Islet precursor cell (in vitro differentiated cells): ENCODE data around the gene SIN3A.

Source experiments
- DNase-seq: peaks from one replicate; pipeline ENCODE4 v3.0.0-alpha.2; 2018

SIN3A gene

DNA sequence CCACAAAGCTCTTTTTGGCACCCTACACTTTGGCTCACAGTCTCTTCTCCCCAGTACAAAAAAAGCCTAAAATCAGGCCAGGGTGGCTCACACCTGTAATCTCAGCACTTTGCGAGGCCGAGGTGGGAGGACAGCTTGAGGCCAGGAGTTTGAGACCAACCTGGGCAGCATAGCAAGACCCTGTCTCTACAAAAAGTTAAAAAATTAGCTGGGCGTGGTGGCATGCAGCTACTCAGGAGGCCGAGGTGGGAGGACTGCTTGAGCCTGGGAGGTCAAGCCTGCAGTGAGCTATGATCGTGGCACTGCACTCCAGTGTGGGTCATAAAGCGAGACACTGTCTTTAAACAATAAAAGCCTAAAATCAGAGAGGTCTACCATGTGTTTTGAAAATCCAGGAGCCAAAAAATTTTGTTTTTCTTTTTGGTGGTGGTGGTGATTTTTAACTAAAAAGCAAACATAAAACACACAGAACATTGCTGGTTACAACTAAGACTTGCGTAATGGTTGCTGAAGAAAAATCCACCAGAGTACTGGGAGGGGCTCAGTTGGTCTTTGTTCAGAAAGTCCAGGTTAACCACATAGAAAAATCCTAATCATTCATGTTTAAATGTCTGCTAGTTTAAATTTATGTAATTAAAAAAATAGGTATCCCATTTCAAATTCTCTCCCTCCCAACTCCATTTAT lies 81.5 kb downstream of the SIN3A start:
- DNase-seq: no peak

DNA sequence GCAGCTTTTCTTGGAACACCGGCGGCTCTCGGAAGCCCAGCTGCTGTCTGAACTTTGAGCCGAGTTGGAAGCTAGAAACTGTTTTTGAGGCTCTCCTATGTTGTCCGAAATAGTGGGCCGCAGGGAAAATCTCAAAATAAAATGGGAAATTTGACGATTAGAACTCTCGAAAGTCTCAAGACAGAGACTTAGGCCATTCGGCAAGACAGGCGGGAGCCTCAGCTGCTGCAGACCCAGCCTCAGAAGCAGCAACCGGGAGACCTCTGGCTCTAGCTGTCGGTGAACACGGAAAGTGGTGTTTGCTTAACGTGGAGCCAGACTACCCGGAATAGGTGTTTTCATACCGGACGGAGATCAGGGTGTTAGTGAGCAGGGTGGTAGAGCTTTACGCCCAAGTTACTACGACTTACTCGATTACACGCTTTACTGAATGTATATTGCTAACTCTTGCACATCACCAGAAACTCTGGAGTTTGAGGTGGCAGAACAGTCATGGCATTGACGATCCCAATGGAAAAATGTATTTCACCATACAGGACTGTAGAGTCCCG lies 82.7 kb downstream of the SIN3A start:
- no peak for DNase-seq

DNA sequence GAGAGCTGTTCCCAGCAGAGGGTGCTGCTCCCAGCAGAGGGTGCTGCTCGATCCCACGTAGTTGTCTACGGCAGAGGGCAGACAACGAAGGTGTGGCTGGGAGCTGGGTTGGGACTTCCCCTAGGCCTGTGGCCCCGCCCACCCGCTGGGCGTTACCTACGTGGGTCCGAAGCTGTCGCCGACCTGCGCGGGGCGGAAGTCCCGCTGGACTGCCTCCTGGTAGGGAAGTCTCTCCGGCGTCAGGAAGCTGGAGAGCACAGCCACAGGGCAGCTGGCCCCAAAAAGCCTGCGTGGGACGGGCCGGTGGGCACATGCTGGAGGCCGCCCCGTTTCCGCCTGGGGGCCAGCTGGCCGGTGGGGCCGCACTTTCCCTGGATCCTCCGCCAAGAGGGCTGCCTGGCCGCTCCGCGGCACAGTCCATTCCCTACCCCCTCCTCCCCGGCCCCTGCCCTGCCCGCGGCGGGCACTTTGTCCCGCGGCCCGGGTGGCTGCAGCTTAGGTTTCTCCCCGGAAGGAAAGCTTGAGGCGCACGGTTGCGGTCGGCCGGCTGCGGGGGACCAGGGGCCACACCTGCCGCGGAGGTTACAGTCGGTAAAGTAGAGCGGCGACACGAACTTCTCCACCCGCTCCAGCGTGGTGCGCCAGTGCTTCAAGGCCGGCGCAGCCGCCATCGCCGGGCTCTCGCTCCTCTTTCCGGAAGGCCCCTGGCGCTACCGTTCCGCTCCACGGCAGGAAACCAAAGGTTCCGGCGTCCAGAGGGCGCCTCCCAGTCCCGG lies 83.4 kb downstream of the SIN3A start, which contains the start of gene MAN2C1:
Gene MAN2C1, minus strand, starts transcription at position 695 of the 776 bp plus-strand sequence. Its CDS starts 24 bp downstream, at position 671.
- DNase-seq: peak; percentile 99

DNA sequence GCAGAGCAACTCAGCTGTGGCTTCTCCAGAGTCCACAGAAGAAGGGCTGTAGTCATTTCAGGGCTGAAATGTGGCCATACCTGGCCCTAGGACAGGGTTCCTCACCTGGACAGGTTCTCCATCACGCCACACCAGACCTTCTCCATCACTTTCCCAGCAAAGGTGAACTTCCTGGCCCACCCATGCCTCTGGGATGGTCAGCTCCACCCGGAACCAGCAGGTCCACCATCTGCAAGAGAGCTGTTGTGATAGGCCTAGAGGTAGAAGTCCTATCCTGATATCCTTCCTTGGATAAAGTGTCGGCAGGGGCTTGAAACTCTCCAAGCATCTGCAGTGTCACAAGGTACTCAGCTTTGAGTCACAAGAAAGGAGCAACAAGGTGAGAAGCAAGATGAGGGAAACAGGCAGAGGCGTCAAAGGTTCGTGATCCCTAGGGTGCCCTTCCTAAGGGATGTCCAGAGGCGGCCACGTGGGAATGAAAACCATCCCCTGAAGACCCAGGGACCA lies 84.0 kb downstream of the SIN3A start:
- no peak for DNase-seq

DNA sequence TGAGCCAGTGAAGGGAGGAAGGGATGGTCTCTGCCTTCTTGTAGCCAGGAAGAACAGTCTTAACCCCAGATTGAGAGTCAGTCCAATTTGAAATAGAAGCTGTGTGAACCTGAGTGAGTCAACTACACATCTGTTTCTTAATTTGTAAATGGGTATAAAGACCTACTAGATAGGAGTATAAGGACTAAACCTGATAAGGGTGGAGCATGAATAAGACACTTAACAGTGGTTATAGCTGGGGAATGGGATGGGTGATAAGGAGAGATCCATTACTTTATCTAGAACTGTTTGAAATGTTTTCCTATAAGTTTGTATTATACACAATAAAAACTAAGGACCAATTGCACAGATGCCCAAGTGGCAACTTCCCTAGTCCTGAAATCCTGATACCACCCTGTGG lies 84.5 kb downstream of the SIN3A start:
- DNase-seq: no peak

DNA sequence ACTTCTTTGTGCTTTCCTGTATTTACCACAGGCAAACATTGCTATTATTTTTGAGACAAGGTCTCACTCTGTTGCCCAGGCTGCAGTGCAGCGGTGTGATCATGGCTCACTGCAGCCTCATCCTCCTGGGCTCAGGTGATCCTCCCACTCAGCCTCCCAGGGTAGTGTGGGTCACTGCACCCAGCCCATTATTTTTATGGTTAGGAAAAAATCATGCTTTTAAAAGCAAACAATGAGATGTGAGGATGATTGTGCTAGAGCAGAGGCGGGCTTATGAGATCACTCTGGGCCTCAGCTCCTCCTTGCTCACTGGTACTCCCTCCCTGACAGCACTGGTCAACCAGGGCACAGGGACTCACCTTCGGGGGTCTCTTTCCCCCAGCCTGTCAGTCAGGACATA lies 85.3 kb downstream of the SIN3A start:
- no peak for DNase-seq

DNA sequence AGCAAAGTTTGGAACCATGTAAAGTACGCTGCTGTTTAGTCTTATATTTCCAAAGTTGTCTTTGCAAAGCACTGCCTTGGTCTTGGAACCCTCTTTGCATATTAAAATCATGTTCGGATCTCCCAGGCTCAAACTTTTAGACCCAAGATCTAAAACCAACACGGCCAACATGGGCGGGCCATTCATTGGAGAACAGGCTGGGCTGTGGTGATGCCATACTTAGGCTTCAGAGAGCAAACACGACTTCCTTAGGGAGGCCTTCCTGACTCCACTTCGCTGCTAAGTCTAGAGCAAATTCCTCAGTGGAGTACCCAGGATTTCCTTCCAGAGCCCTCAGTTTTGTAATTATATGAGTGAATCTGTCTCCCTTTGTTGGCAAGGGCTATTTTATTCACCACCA lies 86.6 kb downstream of the SIN3A start:
- DNase-seq: no peak

DNA sequence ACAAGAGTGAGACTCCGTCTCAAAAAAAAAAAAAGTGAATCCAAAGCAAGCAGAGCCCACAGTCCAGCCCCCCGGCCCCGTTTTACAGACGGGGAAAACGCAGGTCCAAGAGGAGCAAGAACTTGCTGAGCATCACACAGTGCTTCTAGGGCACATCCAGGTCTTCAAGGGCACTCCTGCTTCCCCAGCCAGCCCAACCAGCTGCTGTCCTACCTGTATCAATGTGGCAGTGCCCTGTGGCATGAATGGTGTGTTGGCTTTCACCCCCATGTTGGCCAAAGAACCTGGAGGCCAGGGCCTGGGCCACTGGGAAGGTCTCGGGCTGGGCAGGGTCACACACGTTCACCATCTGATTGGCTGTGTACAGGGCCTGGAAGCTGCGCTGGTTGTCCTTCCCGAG lies 87.7 kb downstream of the SIN3A start:
- DNase-seq: no peak

DNA sequence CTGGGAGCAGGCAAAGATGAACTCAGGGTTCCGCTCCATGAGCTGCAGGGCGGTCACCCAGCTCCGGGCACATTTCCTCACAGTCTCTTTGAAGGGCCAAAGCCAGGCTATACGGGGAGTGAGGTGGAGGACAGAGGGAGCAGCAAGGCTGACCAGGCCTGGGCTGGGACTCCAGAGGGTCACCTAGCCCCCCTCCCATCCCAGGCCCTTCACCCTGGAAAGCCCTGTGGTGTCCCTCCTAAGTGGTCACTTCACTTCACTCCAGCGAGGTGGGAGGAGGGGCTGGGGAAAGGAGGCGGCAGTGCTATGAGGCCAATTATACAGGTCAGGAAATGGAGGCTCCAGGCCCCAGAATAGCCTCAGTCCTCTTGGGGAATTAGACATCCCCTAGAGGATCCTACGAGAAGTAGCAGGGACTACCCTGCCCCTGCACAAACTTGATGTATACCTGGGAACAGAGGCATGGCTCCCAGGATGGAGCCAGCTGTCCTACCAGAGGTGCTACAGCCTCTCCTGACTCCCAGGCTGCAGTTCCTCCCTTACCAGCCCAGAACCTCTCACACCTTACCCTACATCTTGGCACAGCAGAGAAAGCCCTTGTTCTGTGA lies 88.7 kb downstream of the SIN3A start:
- DNase-seq: no peak

DNA sequence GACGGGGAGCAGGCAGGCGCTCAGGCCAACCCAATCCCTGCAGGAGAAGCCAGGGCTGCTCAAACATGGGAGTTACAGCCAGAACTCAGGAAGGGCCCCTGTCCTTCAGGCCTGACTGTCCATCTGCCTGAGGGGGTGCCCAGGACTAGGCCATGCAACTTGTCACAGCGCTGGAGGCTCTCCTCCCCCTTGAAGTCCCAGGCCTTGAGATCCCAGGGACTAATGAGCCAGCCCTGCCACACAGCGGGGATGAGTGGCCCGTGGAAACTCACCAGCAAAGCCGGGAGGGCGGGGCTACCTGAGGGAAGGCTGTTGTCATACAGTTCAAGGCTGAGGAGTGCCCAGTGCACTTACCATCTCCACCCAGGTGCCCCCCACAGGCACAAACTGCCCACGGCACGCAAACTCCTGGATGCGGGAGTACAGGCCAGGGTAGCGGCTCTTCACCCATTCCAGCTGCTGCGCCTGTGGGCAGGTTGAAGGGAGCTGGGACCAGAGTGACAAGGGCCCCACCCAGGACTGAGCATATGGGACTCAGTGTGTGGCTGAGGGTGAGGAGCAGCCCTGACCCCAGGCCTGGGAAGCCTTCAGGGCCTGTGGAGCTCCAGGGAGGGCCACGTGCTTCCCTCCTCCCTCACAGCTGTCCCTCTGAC lies 89.4 kb downstream of the SIN3A start:
- peak; percentile 53 for DNase-seq

DNA sequence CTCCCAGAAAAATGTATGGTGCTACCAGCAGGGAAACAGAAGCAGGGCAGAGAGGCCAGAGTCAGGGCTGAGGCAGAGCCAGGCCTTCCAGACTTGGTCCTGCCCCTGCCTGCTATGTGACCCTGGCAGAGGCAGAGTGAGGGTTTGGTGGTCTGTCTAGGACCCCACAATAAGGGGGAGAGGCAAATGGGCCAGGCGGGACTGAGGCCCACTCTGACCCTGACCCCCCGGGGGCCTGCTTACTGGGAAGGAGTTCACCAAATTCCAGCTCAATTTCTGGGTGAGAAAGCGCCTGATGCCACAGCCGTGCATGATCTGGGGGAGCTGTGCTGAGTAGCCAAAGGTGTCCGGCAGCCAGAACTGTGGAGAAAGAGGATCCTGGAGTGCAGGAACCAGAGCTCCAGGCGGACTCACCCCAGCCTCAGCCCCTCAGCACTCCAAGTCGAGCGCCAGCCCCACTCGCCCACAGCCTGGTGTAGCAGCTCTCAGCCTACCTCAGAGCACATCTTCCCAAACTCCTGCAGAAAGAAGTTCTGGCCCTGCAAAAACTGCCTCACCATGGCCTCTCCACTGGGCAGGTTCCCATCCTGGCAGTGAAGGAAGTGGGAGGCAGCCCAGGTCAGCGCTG lies 90.0 kb downstream of the SIN3A start:
- DNase-seq: no peak

DNA sequence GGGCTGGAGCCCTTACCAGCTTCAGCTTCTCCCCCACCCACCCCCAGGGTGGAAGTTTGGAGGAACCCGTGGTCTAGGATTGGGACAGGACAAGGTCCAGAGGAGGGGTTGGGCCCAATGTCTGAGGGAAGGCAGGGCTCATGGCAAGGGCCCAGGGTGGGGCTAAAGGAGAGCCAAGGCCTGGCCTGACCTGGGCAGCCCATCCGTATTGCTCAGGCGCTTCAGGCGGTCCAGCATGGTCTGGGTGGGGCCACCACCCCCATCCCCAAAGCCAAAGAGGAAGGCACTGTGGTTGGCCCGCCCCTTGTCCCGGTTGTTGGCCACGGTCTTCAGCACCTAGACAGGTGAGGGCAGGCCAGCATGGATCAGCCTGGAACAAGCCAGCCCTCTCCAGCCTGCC lies 90.6 kb downstream of the SIN3A start:
- no peak for DNase-seq

DNA sequence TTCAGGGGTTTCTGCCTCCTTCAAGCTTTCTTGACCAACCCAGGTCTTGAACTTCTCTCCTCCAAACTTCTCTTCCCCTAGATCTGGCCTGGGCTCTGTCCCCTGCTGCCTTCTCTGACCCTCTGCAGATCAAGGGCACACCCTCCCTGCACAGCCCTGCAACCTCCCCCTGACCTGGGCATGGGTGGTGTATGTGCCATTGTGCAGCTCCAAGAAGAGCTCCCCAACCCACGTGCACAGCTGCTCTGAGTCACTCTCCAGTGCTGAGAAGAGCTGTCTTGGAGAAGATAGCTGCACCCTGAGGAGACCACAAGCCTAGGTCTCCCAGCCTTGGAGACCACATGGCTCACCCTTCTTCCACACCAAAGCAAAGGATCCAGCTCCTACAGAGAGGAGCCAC lies 91.1 kb downstream of the SIN3A start:
- no peak for DNase-seq

DNA sequence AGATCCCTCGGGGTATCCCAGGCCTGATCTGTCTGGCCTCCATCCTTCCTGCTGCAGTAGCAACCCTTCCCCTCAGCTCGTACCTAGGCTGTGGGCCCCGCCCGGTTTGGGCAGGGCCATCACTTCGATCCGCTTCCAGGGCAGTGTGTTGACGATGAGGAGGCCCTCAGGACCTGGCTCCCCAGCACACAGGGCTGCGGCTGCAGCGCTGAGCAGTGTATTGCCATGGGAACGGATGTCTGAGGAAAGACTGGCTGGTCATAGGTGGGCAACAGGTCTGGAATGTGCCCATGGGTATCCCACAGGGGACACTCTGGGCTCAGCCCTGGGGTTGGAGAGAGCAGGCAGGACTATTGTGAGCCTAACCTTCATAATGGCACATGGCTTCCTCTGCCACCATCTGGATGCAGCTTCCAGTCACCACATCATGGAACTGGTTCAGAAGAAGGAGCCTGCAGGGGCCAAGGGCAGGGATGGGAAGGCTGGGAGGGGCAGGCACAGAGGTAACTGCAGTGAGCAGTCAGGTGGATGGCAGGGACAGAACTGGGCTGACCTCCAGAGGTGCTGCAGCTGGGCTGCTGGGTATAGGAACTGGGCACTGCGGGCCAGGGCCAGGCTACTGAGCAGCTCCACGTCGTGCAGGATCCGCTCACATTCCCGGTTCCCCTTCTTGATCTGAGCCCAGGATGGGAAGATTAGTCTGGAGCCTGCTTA lies 91.8 kb downstream of the SIN3A start:
- no peak for DNase-seq

DNA sequence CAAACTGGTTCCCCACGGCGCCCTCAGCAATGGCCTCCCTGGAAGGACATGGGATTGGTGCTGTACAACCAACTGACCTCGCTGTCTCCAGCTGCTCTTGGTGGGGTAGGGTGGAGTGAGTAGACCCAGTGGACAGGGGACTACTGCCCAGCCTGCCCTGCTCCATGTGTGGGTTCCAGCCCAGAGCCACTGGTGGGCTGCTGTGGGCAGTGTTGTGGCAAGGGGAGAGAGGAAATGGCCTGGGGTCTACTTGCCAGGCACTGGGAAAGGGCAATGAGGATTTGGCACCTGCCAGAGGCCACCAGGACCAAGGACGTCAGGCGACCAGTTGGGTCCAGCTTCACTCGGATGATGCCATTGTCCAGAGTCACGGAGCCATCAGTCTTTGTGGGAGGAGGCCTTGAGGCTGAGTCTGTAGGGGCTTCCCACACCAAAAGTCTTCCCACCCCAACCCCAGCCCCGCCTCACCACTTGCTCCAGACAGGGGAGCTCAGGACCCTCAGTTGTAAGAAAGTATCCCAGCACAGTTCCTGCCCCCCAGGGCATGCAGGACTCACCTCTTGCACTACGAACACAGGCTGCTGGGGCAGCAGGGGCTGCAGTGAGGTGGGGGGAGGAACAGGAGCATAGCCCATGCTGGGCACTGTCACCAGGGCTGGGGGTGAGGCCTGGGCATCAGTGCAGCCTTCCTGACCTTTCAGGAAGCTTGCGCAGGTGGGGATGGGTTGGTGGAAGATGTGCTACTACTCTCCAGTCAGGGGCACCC lies 92.5 kb downstream of the SIN3A start:
- no peak for DNase-seq

DNA sequence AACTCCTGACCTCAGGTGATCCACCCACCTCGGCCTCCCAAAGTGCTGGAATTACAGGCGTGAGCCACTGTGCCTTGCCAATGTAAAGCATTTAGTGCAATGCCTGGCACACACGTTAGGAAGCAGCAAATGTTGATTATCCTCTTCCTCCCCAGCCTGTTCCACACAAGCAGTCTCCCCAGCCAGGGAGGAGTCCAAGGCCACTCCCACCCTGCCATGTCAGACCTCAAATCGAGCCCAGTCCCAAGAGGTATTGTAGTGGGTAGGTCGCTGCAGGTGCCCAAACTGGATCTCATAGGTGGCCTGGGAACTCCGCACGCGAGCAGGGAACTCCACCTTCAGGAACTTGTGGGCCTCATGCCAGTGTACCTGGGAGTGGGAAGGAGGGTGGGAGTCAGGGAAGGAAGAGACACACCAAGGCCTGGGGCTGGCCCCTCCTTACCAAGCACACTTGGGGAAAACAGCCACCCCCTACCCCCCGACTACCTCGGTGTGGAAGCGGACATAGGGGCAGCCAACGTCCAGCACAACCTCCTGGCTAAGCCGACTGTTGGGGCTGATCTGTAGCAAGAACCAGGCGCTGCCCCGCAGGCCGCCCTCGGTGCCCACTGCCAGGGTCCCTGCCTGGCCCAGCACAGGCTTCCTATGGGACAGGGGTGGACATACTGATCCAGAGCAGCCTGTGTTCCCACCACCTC lies 93.4 kb downstream of the SIN3A start:
- DNase-seq: no peak

DNA sequence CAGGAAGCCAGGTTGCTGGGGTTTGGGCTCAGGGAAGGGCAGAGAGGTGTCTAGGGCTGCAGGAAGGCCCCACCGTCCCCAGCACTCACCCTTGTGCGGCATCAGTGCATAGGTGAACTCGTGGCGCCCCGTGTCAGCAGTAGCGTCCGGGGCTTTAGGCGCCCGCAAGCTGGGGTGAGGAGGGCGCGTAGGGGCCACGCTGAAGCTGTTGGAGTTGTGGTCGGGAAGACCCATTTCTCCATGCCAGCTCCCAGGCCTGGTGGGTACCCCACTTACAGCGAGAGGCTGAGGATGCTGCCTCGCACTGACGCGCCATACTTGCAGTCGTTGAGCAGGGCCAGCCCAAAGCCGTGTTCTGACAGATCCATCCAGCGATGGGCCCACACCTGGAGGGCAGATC lies 95.0 kb downstream of the SIN3A start:
- DNase-seq: no peak

DNA sequence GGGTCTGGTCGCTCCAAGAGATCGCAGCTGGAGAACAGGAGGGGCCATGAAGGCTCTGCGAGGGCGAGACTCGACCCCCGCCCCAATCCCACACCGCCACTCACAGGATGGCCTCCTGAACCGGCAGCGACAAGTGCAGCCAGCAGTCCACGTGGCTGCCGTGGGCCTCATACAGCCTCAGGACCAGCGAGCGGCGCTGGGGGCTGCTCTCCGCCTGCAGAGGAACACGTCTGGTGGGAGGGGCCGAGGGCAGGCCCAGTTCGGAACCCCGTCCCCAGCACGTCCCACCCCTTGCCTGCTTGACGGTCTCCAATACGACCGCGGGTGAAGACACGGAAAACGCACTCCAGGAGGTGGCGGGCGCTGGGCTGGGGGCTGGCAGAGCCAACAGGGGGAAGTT lies 95.5 kb downstream of the SIN3A start:
- peak; percentile 51 for DNase-seq

DNA sequence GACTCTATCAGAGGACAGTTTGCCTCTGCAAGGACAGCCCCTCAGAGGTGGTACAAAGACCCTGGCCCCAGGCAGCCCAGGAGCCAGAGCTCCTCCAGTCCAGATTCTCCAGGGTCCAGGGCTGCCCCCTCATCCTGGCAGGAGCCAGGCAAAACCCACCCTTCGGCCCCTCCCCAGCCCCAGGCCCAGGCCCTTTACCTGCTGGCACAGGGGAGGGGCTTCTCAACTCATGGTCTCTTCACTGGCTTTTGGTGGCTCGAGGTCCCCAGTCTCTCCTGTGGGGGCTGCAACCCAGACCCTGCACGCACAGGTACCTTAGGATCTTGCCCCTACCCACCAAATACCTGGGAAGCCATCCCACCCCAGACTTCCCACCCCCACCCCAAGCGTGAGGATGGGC lies 96.1 kb downstream of the SIN3A start:
- no peak for DNase-seq

DNA sequence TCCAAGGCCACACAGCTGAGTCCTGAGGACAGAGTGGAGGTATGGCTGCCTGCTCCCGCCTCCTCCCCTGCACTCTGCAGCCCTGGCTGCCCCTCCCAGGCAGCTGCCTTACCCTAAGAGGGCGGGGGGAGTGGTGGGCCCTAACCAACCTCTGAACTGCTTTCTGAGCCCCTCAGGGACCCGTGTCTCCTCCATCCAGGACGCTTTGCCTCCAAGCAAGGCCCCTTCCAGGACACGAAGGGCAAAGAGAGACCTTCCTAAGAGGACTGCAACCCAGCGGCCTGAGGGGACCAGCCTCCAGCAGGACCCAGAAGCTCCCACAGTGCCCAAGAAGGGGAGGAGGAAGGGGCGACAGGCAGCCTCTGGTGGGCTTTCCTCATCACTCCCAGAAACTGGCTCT lies 97.0 kb downstream of the SIN3A start:
- DNase-seq: no peak

DNA sequence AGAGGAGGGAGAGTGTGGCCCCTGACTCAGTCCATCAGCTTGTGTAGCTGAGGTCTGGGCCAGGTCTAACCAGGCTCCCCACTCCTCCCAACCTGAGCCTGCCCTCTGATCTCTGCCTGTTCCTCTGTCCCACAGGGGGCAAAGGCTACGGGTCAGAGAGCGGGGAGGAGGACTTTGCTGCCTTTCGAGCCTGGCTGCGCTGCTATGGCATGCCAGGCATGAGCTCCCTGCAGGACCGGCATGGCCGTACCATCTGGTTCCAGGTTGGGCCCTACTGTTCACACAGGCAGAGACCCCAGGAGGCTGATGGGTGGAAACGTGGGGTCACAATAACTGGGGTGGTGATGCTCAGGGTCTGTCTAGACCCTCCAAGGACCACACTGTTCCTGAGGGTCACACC lies 97.9 kb downstream of the SIN3A start:
- no peak for DNase-seq
